B cell (primary cell): ENCODE results near the gene COA6.

Source experiments
- EZH2 ChIP-seq: IDR thresholded peaks from 2 replicates; pipeline ENCODE4 v1.6.1; 2012; ENCODE audit warnings: borderline replicate concordance, low read depth, mild to moderate bottlenecking, moderate library complexity, low read length; ENCODE audit not compliant: insufficient read depth, poor library complexity, severe bottlenecking
- TF ChIP-seq, protein P1 (sequence below): fragments of 200-600 bp; IDR thresholded peaks from one replicate; pipeline ENCODE4 v1.8.0; 2022; ENCODE audit warnings: antibody characterized with exemption, mild to moderate bottlenecking

DNA sequence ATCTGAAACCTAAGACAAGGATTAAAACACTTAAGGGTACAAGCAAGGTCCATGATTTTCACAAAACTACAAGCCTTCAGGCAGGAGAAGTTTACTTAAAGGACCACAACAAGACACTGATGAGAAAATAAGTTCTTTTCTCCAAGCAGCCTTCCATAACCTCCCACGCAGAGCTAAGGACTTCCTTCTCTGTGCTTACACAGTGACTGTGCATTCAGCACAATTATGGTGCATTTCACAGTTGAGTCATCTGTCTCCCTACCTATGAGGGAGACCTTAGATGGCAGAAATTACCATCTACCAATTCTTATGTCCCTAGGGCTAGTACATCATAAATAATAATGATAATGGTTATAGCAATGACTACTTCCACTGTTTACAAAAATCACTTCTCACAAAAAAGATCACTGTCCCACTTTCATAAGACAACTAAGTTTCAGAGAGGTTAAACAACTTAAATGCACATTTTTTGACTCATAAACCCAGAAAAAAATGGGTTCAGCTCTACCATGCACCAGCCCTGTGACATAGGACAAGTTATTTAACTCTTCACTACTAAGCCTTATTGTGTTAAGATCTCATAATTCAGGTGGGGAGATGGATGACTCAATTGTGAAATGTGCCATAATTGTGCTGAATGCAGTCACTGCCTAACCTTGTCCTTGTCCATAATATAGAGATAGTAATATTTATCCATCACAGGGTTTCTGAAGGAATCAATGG lies 60.5 kb downstream of the COA6 start:
- TF ChIP-seq, protein P1, sequence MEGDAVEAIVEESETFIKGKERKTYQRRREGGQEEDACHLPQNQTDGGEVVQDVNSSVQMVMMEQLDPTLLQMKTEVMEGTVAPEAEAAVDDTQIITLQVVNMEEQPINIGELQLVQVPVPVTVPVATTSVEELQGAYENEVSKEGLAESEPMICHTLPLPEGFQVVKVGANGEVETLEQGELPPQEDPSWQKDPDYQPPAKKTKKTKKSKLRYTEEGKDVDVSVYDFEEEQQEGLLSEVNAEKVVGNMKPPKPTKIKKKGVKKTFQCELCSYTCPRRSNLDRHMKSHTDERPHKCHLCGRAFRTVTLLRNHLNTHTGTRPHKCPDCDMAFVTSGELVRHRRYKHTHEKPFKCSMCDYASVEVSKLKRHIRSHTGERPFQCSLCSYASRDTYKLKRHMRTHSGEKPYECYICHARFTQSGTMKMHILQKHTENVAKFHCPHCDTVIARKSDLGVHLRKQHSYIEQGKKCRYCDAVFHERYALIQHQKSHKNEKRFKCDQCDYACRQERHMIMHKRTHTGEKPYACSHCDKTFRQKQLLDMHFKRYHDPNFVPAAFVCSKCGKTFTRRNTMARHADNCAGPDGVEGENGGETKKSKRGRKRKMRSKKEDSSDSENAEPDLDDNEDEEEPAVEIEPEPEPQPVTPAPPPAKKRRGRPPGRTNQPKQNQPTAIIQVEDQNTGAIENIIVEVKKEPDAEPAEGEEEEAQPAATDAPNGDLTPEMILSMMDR, result no peak
- TF ChIP-seq EZH2, result no peak
